NB4 (cell line): ENCODE data around the gene COL5A1.

ENCODE experiments used
- CTCF ChIP-seq: IDR thresholded peaks from one replicate; pipeline ENCODE4 v1.5.1; 2012; ENCODE audit warnings: low read depth, low read length
- MAX ChIP-seq: IDR thresholded peaks from 2 replicates; pipeline ENCODE4 v1.6.1; 2011; ENCODE audit warnings: low read depth, low read length
- POLR2A ChIP-seq: IDR thresholded peaks from 2 replicates; pipeline ENCODE4 v1.6.1; 2011; ENCODE audit warnings: mild to moderate bottlenecking; ENCODE audit not compliant: insufficient read length; ENCODE audit errors: extremely low read depth

- TF ChIP-seq CTCF (no peak), POLR2A (no peak), MAX (no peak)
Measured at GRCh38 chr9:134651226-134651905, 9.8 kb downstream of the COL5A1 start.
